HG03520 (cell line): ENCODE results near the gene NPNT.

Experiments used
- ATAC-seq: cut with Tn5 transposase; IDR thresholded peaks from one replicate; pipeline ENCODE4 v1.9.1; 2021; ENCODE audit warnings: mild to moderate bottlenecking, moderate library complexity; ENCODE audit not compliant: unreplicated experiment

NPNT gene

DNA sequence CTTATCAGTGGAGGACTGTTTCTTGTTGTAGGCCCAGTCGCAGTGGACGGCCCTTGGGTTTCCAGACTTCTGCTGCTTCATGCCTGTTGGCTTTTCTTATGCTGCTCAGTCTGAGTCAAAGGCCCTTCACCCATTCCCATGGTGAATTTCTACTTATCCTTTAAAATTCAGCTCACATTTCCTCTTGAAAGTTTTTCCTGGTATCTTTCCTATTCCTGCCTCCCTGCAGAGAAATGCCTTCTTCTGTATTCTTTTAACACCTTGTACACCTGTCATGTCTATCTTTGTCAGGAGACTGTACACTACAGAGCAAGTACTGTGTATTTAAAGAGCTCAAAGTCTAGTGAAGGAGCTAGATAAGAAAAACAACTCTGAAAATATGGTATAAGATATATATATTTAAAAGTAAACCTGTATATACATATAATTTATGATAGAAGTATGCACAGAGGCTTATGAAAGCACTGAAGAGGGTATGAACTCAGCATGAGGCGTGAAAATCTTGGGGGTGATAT lies 22.0 kb downstream of the NPNT start:
- ATAC-seq: no peak

DNA sequence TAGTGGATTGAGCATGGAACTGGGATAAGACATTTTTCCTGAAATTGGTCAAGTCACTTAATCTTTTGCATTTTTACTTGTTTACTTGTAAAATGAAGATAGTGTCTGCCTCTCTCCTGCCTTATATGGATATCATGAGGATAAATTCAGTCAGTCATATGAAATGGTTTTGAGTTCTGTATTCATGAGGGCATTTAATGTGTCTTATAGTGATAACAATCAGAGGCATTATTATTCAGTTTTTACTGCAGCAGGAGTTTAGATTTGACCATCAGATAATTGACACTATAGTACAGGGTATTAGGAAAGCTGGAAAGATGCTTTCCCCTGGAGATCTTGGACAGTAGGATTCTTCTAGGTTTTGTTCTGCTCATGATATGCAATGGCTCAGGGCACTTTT lies 26.0 kb downstream of the NPNT start:
- ATAC-seq: no peak

DNA sequence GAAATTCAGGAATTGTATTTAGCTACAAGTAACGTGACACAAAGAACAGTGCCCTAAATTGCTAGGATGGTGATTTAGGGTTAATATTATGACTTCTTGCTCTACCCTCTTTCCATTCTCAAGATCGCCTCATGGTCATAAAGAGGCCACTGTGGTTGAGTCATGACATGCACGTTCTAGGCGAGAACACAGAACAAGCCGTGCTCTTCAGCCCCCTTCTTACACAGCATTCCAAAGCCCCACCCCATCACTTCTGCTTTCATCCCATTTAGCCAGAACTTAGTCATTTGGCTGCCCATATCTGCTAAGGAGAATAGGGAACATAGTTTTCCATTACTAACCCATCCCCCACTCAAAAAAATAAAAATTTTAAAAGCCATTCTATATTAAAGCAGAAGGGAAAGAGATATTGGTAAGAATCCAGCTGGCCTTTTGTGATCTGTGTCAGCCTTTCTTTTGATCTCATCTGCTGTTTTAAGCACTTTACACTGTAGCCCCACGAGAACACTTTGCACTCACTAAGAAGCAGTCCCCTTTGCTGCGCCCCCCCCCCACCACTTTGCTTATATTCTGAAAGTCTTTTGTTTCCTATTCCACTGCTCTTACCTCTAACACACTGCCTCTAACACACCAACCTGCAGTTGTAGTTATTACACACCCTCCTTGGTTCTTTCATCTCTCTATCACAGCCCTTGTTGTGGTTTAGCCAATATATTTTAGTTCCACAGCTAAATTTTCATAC lies 28.4 kb downstream of the NPNT start:
- no peak for ATAC-seq

DNA sequence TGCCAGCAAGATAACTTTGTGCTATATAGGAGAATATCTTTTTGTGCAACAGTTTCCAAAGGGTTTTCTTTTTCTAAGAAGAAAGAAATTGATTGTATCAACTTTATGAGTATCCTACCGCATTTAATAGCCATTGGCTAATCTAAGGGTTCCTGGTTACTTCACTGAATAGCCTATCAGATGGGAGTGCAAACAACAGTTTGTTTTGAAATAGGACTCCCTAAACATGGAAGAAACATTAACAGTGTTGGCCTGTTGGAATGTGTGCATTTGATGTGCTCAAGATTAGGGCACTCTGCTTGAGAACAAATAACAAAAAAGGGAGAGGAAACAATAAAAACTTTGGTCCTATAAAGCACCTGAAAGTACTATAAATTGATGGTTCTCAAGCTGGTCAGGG lies 29.1 kb downstream of the NPNT start:
- no peak for ATAC-seq

DNA sequence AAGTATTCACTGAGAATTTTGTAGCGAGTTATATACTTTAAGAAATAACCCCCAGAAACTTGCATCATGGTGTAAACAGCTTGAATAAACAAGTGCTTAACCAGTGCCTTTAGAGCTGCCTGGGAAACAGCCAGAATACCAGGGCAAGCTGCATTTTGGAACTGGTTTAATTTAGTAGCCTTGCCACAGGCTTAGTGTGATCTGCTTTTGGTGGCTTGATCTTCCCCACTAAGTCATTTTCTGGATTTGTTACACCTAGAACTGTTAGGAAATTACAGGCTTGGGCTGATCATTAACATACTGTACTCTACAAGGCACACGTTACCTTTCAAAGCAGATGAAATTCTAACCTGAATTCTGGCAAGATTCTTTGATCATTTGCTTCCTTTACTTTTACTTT lies 35.4 kb downstream of the NPNT start:
- no peak for ATAC-seq

DNA sequence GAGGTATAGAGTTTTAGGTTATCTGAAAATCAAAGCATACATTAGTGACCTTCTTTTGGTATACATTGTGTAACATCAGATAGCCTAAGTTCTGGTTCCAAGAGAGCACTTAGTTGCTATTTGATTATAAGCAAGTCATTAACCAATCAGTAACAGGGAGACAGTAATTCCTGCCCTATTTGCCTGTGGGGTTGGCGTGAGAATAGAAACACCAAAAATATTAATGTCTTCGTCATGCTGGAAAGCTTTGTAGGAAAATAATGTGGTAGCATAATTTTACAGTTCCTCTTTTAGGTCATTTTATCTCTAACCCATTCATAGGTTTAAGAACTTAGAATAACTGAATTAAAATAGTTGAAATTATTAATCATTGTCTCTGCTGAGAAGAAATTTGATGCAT lies 37.8 kb downstream of the NPNT start:
- ATAC-seq: peak; percentile 44

DNA sequence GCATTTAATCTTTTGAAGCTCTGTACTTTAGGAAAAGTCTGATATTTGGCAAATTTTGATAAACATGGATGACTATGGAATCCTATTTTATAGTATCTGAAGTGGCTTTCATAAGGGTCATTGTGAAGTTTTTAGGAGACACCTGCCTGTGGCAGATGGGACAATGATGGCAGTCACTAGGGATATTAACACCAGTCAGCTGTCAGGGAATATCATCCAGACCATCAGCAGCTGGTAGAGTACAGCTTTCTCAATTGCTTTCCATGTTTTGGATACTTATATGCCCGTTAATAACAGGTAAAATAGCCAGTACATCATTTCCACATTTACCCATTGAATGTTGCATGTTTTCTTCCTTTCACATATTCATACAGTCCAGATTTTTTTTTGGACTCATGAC lies 39.1 kb downstream of the NPNT start:
- no peak for ATAC-seq

DNA sequence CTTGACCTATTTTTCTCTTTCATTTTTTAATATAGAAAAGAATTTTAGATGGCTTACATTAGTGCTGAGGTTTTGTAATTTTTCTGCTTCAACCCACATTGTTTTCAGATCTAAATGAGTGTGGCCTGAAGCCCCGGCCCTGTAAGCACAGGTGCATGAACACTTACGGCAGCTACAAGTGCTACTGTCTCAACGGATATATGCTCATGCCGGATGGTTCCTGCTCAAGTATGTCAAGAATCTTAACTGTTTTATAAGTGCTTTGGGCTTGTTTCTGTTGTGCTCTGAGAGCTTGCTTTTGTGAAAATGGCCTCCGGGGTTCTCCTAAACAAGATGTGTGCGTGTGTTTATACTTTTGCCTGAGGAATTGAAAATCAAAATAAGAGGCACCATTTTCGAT lies 41.6 kb downstream of the NPNT start:
- ATAC-seq: no peak

DNA sequence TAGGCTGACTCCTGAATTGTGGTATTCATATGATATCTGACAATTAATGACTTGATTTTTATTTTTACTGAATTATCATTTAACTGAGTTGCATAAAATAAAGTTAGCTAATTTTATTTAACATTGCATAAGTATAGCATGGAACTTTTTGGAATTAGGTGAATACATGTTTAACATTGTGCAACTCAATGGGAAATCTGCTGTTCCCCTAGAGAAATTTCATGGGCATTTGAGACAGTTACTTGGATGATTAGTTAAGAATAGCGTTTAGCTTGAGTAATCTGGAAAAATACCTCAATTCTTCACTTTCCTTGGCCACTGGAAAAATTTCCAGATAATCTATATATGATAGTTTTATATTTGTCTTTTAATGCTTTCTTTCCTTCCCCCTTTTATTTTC lies 42.5 kb downstream of the NPNT start:
- no peak for ATAC-seq

DNA sequence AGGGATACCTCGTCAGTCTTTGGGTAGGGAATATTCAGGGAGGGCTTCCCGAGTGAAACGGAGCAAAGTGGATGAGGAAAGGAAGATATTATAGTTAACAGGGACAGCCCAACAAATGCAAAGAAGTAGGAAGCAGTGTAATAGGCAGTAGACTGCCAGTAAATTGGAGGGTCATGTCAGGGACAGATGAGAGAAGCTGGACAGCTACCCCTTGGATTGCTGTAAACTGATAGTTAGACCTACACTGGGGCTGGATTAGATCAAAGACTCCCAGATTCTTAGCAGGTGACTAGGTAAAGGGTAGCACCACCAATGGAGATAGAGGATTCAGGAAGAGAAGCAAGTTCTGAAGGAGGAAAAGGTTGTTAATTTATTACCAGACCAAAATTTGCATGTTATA lies 48.0 kb downstream of the NPNT start:
- ATAC-seq: no peak

DNA sequence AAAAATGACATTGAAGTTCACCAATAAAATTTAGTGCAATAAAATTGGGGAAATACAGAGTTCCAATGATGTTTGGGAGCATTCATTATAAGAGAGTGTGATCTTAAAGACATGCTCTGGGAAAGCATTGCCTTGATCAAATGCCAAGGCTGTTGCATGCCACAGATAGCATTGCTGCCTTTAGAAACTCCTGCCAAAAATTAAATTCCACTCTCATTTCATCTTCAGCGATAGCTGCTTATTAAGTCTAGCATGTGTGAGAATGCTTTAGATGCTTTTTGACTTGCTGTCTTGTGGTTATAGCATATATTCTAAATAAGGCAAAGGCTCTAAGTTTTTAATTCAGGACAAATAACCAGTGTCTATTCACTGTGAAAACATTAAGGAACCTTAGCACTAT lies 49.3 kb downstream of the NPNT start:
- ATAC-seq: no peak

DNA sequence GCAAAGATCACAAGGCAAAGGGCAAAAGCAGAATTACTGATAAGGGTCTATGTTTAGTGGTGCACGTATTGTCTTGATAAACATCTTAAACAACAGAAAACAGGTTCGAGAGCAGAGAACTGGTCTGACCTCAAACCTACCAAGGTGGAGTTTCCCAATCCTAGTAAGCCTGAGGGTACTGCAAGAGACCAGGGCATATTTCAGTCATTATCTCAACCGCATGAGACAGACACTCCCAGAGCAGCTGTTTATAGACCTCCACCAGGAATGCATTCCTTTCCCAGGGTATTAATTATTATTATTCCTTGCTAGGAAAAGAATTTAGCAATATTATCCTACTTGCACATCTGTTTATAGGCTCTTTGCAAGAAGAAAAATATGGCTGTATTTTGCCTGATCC lies 51.5 kb downstream of the NPNT start:
- ATAC-seq: no peak

DNA sequence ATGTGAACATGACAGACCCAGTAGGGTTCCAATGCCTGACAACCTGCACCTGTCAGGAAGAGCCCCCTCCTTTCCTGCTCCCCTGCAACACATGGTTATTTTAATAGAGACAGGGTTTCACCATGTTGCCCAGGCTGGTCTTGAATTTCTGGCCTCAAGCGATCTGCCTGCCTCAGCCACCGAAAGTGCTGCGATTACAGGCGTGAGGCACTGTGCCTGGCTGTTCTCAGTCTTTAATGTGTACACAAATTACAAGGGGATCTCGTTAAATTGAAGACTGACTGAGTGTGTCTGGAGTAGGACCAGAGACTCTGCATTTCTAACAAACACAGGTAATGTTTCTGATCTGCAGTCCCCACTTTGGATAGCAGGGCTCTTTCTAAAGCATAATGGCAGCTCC lies 55.4 kb downstream of the NPNT start:
- ATAC-seq: no peak

DNA sequence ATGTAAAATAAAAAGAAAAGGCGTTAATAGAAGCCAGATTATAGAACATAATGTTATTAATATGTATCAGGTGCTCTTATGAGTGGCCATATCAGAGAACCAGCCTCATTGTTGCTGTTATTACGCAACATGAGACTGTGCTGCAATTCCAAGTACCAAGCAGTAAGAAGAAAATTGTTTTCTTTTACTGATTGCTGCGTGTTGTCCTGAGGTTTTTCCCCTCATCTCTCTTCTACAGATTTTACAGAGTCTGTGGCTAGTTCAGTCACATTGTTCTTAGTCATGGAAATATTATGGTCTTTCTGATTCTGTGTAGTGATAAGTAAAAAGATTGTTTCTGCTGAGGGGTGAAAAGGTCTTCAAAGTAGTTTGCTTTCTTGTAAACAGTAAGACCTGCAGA lies 55.9 kb downstream of the NPNT start:
- no peak for ATAC-seq

DNA sequence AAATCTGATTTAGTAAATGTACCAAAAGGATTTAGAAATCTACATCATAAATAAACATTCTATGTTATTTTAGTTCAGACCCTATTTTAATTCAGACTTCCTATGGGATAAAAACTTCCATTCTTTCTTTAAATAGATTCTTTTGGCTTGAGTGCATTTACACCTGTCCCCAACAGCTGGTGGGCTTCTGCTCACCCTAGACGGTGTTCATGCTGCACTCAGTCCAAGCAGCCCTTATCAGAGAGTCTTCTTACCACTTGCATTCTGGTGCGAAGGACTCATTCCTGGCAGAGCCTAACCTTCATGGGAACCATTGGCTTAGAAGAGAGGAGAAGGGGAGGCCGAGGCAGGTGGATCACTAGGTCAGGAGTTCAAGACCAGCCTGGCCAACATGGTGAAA lies 57.3 kb downstream of the NPNT start:
- ATAC-seq: no peak

DNA sequence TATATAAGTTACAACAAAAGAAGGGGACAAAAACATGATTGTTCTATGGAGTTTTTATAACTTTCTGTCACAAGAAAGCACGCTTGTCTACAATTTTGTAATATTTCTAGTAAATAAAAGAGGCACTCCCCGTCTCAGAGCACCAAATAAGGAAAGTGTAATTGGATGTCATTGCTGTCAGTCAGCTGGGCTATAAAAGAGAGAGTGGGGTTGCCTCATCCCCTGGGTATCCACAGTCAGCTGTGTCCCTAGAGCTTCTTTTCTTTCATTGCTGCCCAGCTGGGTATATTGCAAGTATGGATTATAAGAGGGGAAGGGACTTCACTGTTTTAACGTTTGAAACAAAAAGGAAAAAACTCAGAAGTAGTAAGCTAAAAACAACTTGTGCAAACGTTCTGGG lies 61.3 kb downstream of the NPNT start:
- ATAC-seq: no peak

DNA sequence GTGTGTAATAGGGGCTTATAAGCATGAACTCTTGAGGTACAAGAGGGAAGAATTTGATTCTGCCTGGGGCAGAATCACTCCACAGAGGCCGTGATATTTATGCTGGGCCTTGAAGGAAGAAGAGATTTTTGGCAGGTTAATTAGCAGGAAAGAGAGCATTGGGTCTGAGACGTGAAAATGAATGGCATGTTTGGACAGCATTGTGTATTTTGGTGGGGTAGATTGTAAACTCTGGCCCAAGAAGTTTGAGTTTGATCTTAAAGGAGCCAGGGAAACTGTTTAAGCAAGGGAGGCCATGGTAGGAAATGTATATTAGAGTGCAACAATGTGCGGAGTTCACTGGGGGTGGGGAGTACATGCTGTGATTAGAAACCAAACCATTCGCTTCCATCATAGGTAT lies 62.4 kb downstream of the NPNT start:
- ATAC-seq: no peak

DNA sequence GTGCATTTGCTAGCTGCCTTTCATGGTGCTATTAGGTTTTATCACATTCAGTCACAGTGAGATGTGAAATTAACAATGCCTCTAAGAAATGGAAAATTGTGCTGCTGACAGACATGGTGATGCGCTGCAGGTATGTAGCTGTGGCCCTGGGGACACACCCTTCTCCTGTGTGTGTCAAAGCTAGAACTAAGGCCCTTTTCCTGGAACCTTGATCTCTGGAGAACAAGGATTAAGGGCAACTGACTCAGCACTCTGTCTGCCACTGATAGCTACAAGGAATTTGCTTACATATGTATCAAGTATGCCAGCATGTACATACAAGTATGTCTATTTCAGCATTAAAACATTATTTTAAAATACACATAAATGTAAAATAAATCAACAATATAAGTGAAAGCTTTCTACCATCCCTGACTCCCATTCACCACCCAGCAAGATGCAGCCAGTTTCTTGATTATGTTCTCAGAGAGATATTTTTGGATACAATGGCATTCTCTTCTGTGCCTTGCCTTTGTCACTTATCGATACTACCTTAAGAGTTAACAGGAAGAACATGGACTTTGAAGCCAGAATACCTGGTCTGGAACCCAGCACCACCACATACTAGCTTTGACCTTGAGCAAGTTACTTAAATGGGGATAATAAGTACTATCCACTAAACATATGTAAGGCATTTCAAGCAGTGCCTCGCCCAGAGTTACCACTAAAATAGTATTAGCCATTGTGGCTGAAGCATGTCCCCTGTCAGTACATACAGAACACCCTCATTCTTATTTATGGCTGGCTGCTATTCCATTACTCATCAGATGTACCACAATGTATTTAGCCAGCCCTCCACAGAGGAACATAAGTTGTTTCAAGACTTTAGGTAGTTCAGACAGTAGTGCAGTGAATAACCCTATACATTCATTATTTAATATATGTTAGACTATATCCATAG lies 68.5 kb downstream of the NPNT start:
- ATAC-seq: no peak

DNA sequence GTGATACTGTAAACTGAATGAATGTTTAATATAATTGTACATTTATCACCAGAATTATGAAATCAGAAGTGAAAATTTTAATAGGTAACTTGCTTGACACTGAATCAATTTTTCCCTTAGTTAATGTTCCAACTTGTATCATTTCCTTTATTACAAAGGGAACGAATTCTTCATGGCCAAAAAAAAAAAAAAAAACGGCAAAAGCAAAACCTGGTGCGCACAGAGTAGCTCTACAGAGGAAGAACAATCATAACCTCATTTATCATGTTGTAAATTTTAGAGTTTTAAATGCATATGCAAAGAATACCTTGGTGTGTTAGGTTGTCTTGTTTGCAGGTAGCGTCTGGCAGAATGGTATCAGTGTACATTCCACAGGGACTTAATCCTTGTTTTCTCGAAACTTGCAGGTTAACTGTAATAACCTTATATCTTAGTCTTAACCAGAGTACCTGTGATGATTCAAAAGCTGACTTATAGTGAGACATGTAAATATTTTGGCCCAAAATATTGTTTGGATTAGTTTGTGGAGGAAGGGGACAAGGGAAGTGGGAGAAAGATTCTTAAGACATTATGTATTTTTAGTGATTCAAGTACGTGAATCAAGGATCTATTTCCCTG lies 70.0 kb downstream of the NPNT start:
- ATAC-seq: no peak

DNA sequence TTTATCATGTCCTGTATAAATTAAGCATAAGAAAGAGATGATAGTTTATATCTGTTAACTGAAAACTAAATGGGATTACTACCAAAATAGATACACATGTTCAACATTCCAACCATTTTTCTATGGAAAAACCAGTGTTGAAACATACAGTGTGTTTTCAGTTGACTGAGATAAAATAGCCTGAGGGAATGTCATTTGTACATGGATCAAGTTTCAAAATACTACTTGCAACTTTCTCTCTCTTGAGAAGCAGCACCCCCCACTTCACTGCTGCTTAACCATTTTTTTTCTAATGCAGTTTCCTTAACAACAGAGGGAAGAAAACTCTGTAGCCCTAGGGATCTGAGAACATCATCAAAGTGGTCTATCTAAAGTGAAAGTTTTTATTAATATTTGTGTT lies 70.8 kb downstream of the NPNT start:
- ATAC-seq: no peak

DNA sequence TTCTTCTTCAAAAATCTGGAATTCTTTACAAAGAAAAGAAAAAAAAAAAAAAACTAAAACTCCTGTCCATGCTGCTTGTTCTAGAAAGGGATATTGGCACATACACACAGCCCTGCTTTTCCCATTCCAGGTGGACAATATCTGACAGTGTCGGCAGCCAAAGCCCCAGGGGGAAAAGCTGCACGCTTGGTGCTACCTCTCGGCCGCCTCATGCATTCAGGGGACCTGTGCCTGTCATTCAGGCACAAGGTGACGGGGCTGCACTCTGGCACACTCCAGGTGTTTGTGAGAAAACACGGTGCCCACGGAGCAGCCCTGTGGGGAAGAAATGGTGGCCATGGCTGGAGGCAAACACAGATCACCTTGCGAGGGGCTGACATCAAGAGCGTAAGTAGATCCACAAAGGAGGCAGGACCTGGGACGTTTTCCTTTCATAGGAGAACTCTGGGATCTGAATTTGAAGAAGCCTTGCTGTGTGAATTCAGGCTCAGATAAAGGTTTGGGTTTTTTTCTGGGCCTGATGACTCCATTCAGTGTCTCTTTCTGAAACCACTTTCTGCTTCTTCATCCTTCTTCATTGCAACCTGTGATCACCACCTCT lies 71.9 kb downstream of the NPNT start:
- no peak for ATAC-seq
